HG02870 (cell line): ENCODE results near the gene ACTA2.
A peak's percentile ranks its signal among the peaks of the same experiment; 100 is the strongest.

ENCODE experiments used
- ATAC-seq: cut with Tn5 transposase; IDR thresholded peaks from one replicate; pipeline ENCODE4 v1.9.1; 2021; ENCODE audit warnings: mild to moderate bottlenecking, moderate library complexity; ENCODE audit not compliant: unreplicated experiment

The ACTA2 gene

GRCh38 chr10:88952647-88953111 lies at the start of gene ACTA2:
TSS of gene ACTA2 (minus strand) at chr10:88952773. CDS start at chr10:88948930, 3,843 bp downstream.
- ATAC-seq = no peak

GRCh38 chr10:89001729-89002072 lies 49.1 kb upstream of the ACTA2 start:
- no peak for ATAC-seq

DNA sequence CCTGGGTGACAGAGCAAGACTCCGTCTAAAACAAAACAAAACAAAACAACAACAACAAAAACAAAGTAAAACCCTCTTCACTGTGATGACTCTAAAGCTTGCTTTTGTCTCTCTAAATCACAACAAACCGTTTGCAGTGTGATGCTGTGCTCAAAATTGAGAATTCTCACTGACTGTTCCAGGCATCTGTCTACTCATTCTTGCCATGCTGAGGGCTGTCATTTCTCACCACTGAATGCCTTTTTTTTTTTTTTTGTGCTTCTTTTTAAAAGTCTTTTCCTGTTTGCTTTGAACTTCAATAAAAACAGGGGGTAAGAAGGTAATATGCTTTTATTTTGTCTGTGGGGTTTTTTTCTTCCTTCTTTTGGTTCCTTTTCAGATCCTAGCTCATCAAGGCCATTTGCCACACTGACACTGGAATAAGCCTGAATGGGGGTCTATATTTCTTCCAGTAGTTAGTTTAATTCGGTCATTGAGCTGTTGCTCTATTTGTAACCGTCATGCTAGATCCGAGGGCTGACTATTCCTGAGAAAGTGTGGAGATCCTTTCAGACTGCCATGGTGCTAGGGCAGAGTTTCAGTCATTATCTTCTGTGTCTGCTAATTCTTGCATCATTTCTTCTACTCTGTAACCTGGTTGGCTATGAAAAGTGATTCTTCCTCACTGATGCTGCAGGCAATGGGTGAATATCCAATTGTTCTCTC lies 48.6 kb upstream of the ACTA2 start:
- peak; percentile 40 for ATAC-seq

DNA sequence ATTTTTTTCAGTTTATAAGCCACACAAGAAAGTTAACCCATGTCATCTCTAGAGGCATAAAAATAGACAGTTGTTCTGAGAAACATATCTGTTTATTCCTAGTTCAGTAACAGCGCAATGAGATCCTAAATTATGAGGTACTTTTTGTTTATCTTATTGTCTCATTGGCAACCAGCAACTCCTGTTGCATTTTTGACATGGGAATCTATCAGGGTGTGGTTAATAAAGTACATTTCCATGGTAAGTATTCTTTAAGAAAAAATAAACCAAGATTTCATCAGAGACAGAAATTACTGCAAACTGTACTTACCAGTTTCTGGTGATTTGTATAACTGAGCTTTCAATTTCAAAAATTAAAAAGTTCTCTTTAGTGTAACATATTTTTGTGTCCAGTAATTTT lies 47.1 kb upstream of the ACTA2 start:
- ATAC-seq = no peak

DNA sequence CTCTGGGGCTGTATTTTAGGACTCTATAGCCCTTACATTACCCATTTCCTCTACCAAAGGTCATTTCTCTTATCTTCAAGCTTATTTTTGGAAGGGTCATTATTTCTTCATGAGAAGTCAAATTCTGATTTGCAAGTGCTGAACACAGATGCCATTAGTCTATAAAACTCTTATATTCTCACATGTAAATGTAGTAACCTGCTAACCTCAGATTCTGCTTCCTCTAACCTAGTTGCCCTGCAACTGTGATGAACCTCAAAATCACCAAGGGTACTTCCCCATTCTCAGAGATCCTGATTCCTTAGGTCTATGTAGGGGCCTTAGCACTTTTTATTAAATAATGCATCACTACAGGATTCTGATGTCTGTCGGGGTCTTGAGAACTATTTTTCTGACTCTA lies 44.4 kb upstream of the ACTA2 start:
- peak; percentile 65 for ATAC-seq

- no peak for ATAC-seq
Observed at GRCh38 chr10:88995156-88995876, 42.7 kb upstream of the ACTA2 start.

DNA sequence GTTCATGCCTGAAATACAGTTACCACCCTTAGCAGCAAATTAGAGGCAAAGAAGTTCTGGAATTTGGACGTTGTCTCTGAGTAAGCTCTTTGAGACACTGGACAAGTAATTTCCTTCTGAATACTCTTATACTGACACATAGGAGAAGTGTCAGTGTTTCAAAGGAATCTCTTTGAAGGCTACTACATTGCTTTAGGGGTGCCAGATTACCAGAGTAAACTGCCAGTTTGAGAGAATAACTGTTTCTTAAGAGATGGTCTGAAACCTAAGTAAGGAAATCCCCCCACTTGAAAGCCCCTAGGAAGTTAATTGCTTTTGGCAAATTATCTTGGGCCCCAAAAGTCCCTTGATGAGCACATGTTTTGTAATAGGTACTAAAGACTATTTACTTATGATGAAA lies 41.4 kb upstream of the ACTA2 start:
- ATAC-seq = no peak

GRCh38 chr10:88992921-88993524 lies 40.5 kb upstream of the ACTA2 start:
- no peak for ATAC-seq

DNA sequence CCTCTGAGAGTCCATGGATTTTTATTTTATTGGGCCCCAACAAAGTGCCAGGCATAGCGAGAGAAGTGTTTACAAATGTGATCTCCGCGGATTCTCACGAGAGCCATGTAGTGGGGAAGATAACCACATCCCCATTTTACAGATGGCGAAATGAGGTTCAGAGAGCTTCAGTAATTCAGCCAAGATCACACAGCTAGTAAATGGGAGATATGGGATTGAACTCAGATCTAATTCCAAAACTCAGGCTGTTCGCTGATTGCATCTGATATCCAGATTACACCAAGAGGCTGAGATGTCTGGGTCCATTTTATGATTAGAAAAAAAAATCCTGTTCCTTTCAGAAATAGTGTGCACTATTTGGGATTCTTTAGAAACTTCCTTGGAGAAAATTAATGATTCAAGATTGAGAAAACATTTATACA lies 39.3 kb upstream of the ACTA2 start:
- no peak for ATAC-seq

DNA sequence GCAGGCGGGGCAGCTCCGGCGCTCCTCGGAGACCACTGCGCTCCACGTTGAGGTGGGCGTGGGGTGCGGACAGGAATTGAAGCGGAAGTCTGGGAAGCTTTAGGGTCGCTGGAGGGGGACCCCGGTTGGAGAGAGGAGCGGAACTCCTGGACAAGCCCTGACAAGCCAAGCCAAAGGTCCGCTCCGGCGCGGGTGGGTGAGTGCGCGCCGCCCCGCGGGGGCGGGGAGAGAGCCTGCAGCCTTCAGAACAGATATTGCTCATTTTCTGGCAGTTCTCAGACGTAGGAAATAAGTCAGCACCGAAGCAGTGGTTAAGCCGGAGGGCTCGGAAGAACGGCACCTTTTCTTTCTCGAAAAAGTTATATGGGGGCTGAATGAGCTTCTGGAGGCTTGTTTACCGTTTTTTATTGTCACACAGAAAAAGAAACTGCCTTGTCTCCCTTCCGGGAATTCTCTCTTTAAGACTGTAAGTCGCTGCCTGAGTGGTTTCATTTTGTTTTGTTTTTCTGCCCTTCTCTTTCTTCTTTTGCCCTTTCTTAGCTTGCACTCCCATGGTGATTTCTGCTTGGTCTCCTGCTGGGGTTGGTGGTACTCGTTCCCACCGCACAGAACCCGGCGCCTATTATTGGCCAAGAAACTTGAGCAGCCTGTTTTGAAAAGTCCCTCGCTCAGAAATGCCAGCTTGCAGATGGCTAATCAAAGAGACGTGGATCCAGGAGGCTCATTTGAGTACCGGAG lies 38.8 kb upstream of the ACTA2 start:
- ATAC-seq = peak; percentile 44

DNA sequence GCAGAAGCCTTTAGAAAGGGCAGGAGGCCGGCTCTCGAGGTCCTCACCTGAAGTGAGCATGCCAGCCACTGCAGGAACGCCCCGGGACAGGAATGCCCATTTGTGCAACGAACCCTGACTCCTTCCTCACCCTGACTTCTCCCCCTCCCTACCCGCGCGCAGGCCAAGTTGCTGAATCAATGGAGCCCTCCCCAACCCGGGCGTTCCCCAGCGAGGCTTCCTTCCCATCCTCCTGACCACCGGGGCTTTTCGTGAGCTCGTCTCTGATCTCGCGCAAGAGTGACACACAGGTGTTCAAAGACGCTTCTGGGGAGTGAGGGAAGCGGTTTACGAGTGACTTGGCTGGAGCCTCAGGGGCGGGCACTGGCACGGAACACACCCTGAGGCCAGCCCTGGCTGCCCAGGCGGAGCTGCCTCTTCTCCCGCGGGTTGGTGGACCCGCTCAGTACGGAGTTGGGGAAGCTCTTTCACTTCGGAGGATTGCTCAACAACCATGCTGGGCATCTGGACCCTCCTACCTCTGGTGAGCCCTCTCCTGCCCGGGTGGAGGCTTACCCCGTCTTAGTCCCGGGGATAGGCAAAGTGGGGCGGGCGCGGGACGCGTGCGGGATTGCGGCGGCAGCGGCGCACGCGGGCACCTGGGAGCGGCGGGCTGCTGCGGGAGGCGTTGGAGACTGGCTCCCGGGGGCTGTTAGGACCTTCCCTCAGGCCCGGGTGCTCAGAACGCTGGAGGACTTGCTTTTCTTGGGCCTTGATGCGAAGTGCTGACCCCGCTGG lies 38.0 kb upstream of the ACTA2 start, which contains the start of gene FAS:
FAS (plus strand) TSS at position 415 of the 777 bp plus-strand sequence; CDS start at position 494, 79 bp downstream.
- peak; percentile 66 for ATAC-seq

- peak; percentile 6 for ATAC-seq
Observed at GRCh38 chr10:88989824-88990383, 37.3 kb upstream of the ACTA2 start.

DNA sequence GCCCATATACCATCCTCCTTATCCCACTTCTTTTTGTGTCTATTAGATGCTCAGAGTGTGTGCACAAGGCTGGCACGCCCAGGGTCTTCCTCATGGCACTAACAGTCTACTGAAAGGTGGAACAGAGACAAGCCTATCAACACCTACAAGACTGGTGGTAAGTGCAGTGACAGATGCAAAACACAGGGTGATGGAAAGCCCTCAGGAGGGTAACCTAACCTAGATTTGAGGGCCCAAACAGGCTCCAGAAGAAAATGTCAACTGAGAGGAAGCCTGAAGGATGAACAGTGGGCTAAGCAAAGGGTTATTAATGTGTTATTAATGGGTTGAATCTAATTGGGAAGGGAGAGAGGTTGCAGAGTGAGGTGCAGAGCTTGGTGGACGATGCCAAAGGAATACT lies 36.9 kb upstream of the ACTA2 start:
- no peak for ATAC-seq

DNA sequence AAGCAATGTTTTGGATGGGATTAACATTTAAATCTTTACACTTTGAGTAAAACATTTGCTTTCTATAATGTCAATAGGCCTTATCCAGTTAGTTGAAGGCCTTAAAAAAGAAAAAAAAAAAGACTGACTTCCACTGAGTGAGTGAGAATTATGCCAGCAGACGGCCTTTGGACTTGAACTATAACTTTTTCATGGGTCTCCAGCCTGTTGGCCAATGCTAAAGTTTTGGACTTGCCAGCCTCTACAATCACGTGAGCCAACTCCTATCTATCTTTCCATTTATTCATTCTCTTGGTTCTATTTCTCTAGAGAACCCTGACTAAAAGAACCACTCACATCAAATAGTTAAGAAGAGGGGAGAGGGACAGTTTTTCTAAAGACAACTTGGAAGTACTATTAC lies 35.3 kb upstream of the ACTA2 start:
- no peak for ATAC-seq

DNA sequence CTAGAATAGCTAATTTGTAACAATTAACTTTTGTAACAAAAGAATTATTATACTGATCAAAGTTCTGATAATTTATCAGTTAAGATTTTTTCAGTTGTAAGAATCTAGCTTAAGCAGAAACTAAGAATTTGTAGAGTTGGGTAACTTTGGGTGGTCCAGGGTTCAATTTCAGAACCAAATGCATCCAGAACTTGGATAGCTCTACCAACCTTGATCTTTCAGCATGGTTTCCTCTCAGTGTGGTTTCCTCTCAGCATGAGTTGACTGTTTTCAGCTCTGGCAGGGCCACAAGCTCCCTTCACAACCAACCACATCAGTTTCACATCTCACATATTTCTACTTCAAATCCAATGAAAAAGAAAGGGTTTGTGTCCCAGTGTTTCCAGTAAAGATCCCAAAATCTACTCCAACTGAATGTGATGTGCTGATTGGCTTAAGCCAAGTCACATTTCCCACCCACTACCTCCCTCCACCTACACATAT lies 34.7 kb upstream of the ACTA2 start:
- ATAC-seq = no peak

GRCh38 chr10:88986549-88987242 lies 34.1 kb upstream of the ACTA2 start:
- ATAC-seq = no peak

DNA sequence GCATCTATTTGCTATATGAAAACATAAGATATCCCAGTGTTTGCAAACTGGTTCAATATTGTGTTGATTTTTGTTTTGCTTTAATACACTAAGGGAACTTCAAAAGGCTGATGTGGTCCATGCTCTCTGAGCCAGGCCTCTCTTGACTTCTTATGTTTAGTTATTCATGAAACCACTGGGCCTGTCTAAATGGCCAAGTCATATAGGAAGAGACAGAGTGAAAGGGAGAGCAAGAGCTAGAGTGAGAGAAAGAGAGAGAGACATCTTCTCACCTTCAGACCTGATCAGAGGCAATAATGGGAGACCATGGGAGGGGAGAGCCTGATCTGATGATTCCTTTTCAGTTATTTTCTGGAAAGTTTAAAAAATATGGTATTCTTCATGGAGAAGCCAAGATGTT lies 32.0 kb upstream of the ACTA2 start:
- ATAC-seq = no peak

- no peak for ATAC-seq
Observed at GRCh38 chr10:88983939-88984338, 31.4 kb upstream of the ACTA2 start.

DNA sequence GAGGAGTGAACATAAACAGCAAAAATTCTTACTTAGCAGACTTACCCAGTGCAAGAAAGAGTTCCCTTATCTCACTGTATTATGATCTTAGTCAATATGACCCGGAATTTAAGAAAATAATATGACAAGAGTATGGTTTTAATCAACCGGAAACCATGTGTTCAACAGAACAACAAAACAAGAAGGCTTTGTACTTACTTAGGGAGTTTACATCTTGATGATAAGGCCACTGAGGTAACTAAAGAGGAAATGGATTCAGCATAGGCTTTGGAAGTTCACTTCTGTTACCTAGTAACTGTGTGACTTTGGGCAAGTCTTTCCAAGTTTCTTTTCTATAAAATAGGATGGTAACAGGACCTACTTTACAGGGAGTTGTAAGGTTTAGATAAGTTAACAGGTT lies 30.6 kb upstream of the ACTA2 start:
- no peak for ATAC-seq
